H9 (cell line): ENCODE data around the gene AADACL3. TPM values are rescaled to one million over a fixed set of nuclear protein-coding genes. Genes with fewer than 3 reads are reported as not detected.
"Not testable (repeated sequence)": the region's sequence is repeated elsewhere in the genome, so short reads cannot be mapped to it uniquely, and the experiment has no call there.

Experiments used
- DNase-seq: peaks from one replicate; pipeline ENCODE4 v3.0.0-alpha.2; 2017
- H2AFZ ChIP-seq: one replicate; pipeline ENCODE4 v1.6.1; 2013; ENCODE audit warnings: mild to moderate bottlenecking, low read length, control low read depth, moderate library complexity
- H2AK5ac ChIP-seq: 2 replicates; pipeline ENCODE4 v1.6.1; 2013; ENCODE audit warnings: low read length, control low read depth, mixed read lengths; ENCODE audit not compliant: insufficient read length
- H2BK120ac ChIP-seq: one replicate; pipeline ENCODE4 v1.6.1; 2013; ENCODE audit warnings: low read depth, mild to moderate bottlenecking, low read length, control low read depth, inconsistent platforms; ENCODE audit not compliant: poor library complexity, severe bottlenecking
- H2BK12ac ChIP-seq: 2 replicates; pipeline ENCODE4 v1.6.1; 2013; ENCODE audit warnings: low read length, control low read depth, mixed read lengths, low read depth; ENCODE audit not compliant: insufficient read length
- H2BK15ac ChIP-seq: 2 replicates; pipeline ENCODE4 v1.6.1; 2013; ENCODE audit warnings: low read depth, low read length, control low read depth
- H2BK20ac ChIP-seq: one replicate; pipeline ENCODE4 v1.6.1; 2013; ENCODE audit warnings: low read depth, mild to moderate bottlenecking, low read length, control low read depth, inconsistent platforms; ENCODE audit not compliant: poor library complexity, severe bottlenecking
- H2BK5ac ChIP-seq: 2 replicates; pipeline ENCODE4 v1.6.1; 2013; ENCODE audit warnings: low read length, control low read depth, mixed read lengths; ENCODE audit not compliant: insufficient read length
- H3K14ac ChIP-seq: 2 replicates; pipeline ENCODE4 v1.6.1; 2013; ENCODE audit warnings: low read length, control low read depth; ENCODE audit not compliant: insufficient read depth
- H3K18ac ChIP-seq: 2 replicates; pipeline ENCODE4 v1.6.1; 2013; ENCODE audit warnings: low read depth, mild to moderate bottlenecking, mixed read lengths, low read length, control low read depth; ENCODE audit not compliant: insufficient read length
- H3K23ac ChIP-seq: 2 replicates; pipeline ENCODE4 v1.6.1; 2013; ENCODE audit warnings: low read length, control low read depth, mixed read lengths, low read depth; ENCODE audit not compliant: insufficient read length
- H3K23me2 ChIP-seq: 2 replicates; pipeline ENCODE4 v1.6.1; 2013; ENCODE audit warnings: low read depth, mild to moderate bottlenecking, mixed read lengths, low read length, control low read depth; ENCODE audit not compliant: insufficient read length, poor library complexity, severe bottlenecking
- H3K27ac ChIP-seq: 2 replicates; pipeline ENCODE4 v1.5.1; 2013; ENCODE audit warnings: low read length, control low read depth, mixed read lengths, low read depth; ENCODE audit not compliant: insufficient read length
- H3K27me3 ChIP-seq: 2 replicates; pipeline ENCODE4 v1.6.1; 2013; ENCODE audit warnings: low read length, control low read depth, inconsistent platforms; ENCODE audit not compliant: insufficient read depth
- H3K4ac ChIP-seq: 2 replicates; pipeline ENCODE4 v1.6.1; 2013; ENCODE audit warnings: low read depth, mild to moderate bottlenecking, control low read depth, inconsistent platforms, low read length, moderate library complexity
- H3K4me1 ChIP-seq: 2 replicates; pipeline ENCODE4 v1.6.1; 2013; ENCODE audit warnings: low read length, control low read depth, inconsistent platforms; ENCODE audit not compliant: insufficient read depth
- H3K4me2 ChIP-seq: 2 replicates; pipeline ENCODE4 v1.6.1; 2013; ENCODE audit warnings: low read length, control low read depth, mixed read lengths; ENCODE audit not compliant: insufficient read length, insufficient read depth
- H3K56ac ChIP-seq: 2 replicates; pipeline ENCODE4 v1.6.1; 2013; ENCODE audit warnings: low read depth, mild to moderate bottlenecking, mixed read lengths, low read length, control low read depth; ENCODE audit not compliant: insufficient read length
- H3K79me1 ChIP-seq: 2 replicates; pipeline ENCODE4 v1.6.1; 2013; ENCODE audit warnings: low read depth, mild to moderate bottlenecking, moderate library complexity, low read length, control low read depth, inconsistent platforms; ENCODE audit not compliant: insufficient read depth, poor library complexity, severe bottlenecking
- H3K79me2 ChIP-seq: 2 replicates; pipeline ENCODE4 v1.6.1; 2013; ENCODE audit warnings: low read length, control low read depth, inconsistent platforms; ENCODE audit not compliant: insufficient read depth
- H3K9ac ChIP-seq: 2 replicates; pipeline ENCODE4 v1.6.1; 2013; ENCODE audit warnings: low read length, control low read depth, mixed read lengths; ENCODE audit not compliant: insufficient read length; ENCODE audit errors: extremely low read depth
- H3K9me3 ChIP-seq: one replicate; pipeline ENCODE4 v1.6.1; 2013; ENCODE audit warnings: low read depth, low read length, inconsistent platforms; ENCODE audit not compliant: control insufficient read depth
- H3T11ph ChIP-seq: one replicate; pipeline ENCODE4 v1.6.1; 2013; ENCODE audit warnings: mild to moderate bottlenecking, low read length, control low read depth, inconsistent platforms
- H4K20me1 ChIP-seq: one replicate; pipeline ENCODE4 v1.6.1; 2013; ENCODE audit not compliant: control insufficient read depth, insufficient read length, insufficient read depth
- H4K5ac ChIP-seq: 2 replicates; pipeline ENCODE4 v1.6.1; 2013; ENCODE audit warnings: low read depth, mild to moderate bottlenecking, mixed read lengths, low read length, control low read depth; ENCODE audit not compliant: insufficient read length
- H4K8ac ChIP-seq: replicated peaks from 2 replicates; pipeline ENCODE4 v1.6.1; 2013; ENCODE audit warnings: low read length, control low read depth, mixed read lengths, low read depth; ENCODE audit not compliant: insufficient read length
- H4K91ac ChIP-seq: 2 replicates; pipeline ENCODE4 v1.6.1; 2013; ENCODE audit warnings: low read depth, mild to moderate bottlenecking, moderate library complexity, mixed read lengths, low read length, control low read depth; ENCODE audit not compliant: insufficient read length
- H3K27ac Mint-ChIP-seq, 3 experiments: 2 replicates in 2 of 3; 3 replicates in 1 of 3; pipeline ENCODE4 v1.8.0; 2020 to 2021; ENCODE audit warnings: mixed read lengths in 3 of 3, mild to moderate bottlenecking in 1 of 3, moderate library complexity in 1 of 3
- H3K27me3 Mint-ChIP-seq: 2 replicates; pipeline ENCODE4 v1.8.0; 2021; ENCODE audit warnings: low read depth, mild to moderate bottlenecking, moderate library complexity, mixed read lengths
- H3K36me3 Mint-ChIP-seq, 3 experiments: 2 replicates in 2 of 3; 3 replicates in 1 of 3; pipeline ENCODE4 v1.8.0; 2020 to 2021; ENCODE audit warnings: low read depth in 3 of 3, mixed read lengths in 3 of 3; ENCODE audit not compliant: insufficient read depth in 1 of 3
- H3K4me1 Mint-ChIP-seq, 2 experiments: 2 replicates each; pipeline ENCODE4 v1.8.0; 2020; ENCODE audit warnings: mixed read lengths in 2 of 2
- H3K4me3 Mint-ChIP-seq, 2 experiments: 2 replicates in 1 of 2; 3 replicates in 1 of 2; pipeline ENCODE4 v1.8.0; 2020 to 2021; ENCODE audit warnings: mild to moderate bottlenecking in 2 of 2, mixed read lengths in 2 of 2, moderate library complexity in 1 of 2
- H3K9me3 Mint-ChIP-seq, 2 experiments: 2 replicates in 1 of 2; 3 replicates in 1 of 2; pipeline ENCODE4 v1.8.0; 2020; ENCODE audit warnings: mild to moderate bottlenecking in 2 of 2, mixed read lengths in 2 of 2, moderate library complexity in 1 of 2
- WGBS: extraction: QIAGEN DNeasy Blood & Tissue Kit; methylation state at CpG from one replicate; pipeline ENCODE4 v1.1.7; 2013; ENCODE audit warnings: missing lambda C conversion rate, low lambda C conversion rate, mixed read lengths; ENCODE audit not compliant: insufficient read length; ENCODE audit errors: extremely low coverage; 5-methylcytosine and 5-hydroxymethylcytosine counted together
- total RNA-seq: library from RNA; stranded (reverse); gene quantifications from 2 replicates; pipeline ENCODE4 v1.2.1, GENCODE V29; 2021
- TF ChIP-seq, protein P1 (sequence below): fragments of 200-600 bp; sonication (generic); conservative IDR thresholded peaks from 3 replicates; pipeline ENCODE4 v1.8.0; 2021; ENCODE audit warnings: antibody characterized with exemption, mild to moderate bottlenecking

Gene AADACL3
- total RNA-seq, 1 experiment from 2014 or later, result 0.22 TPM

GRCh38 chr1:12674358-12674757 is 41.6 kb upstream of the AADACL3 start:
- Histone ChIP-seq H2BK20ac (no peak overlapping the region), H3T11ph (no peak overlapping the region), H2BK15ac (no peak overlapping the region), H3K27ac (no peak overlapping the region), H2AK5ac (no peak overlapping the region), H3K9ac (no peak overlapping the region), H4K91ac (no peak overlapping the region), H2BK5ac (no peak overlapping the region), H3K23me2 (no peaks in the 10 kb centered on the region), H4K20me1 (no peaks in the 10 kb centered on the region), H2BK12ac (no peak overlapping the region), H3K4me2 (no peak overlapping the region), H3K9me3 (no peaks in the 10 kb centered on the region), H4K8ac (no peak overlapping the region), H3K18ac (no peak overlapping the region), H3K4ac (no peak overlapping the region), H3K14ac (no peak overlapping the region), H3K27me3 (no peaks in the 10 kb centered on the region), H2BK120ac (no peak overlapping the region), H3K79me1 (no peaks in the 10 kb centered on the region), H2AFZ (no peak overlapping the region), H3K79me2 (no peaks in the 10 kb centered on the region), H3K23ac (no peak overlapping the region), H4K5ac (no peak overlapping the region), H3K4me1 (no peaks in the 10 kb centered on the region), H3K56ac (no peak overlapping the region)
- Mint-ChIP-seq H3K27ac (no peak overlapping the region), H3K9me3 (peaks cover 0 to 3% of the 10 kb centered on the region in 2 experiments; a peak in 2 of 5 replicates), H3K4me3 (no peak overlapping the region), H3K27me3 (peaks cover 11% of the 10 kb centered on the region; the same call in 1 of the 2 replicates), H3K4me1 (no peaks in the 10 kb centered on the region), H3K36me3 (no peaks in the 10 kb centered on the region)
- no peak for DNase-seq
- TF ChIP-seq, protein P1, sequence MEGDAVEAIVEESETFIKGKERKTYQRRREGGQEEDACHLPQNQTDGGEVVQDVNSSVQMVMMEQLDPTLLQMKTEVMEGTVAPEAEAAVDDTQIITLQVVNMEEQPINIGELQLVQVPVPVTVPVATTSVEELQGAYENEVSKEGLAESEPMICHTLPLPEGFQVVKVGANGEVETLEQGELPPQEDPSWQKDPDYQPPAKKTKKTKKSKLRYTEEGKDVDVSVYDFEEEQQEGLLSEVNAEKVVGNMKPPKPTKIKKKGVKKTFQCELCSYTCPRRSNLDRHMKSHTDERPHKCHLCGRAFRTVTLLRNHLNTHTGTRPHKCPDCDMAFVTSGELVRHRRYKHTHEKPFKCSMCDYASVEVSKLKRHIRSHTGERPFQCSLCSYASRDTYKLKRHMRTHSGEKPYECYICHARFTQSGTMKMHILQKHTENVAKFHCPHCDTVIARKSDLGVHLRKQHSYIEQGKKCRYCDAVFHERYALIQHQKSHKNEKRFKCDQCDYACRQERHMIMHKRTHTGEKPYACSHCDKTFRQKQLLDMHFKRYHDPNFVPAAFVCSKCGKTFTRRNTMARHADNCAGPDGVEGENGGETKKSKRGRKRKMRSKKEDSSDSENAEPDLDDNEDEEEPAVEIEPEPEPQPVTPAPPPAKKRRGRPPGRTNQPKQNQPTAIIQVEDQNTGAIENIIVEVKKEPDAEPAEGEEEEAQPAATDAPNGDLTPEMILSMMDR, result no peak

DNA sequence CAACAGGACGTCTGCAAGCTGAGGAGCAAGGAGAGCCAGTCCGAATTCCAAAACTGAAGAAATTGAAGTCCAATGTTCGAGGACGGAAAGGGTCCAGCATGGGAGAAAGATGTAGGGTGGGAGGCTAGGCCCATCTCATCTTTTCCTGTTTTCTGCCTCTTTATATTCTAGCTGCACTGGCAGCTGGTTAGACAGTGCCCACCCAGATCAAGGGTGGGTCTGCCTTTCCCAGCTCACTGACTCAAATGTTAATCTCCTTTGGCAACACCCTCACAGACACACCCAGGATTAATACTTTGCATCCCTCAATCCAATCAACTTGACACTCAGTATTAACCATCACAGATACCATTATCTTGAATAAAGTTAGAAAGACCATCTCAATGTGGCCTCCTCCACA is 39.8 kb upstream of the AADACL3 start:
- H2AFZ ChIP-seq, H2BK12ac ChIP-seq, H3K4me3 Mint-ChIP-seq, H4K8ac ChIP-seq, H3K4me1 ChIP-seq, H2BK20ac ChIP-seq, H3K23me2 ChIP-seq, H3K27ac Mint-ChIP-seq, H3K79me1 ChIP-seq, H3K27me3 ChIP-seq, H4K20me1 ChIP-seq, H2BK15ac ChIP-seq, H3K4ac ChIP-seq, H3K4me2 ChIP-seq, H4K5ac ChIP-seq, DNase-seq, H3K4me1 Mint-ChIP-seq, H3K56ac ChIP-seq, H3K9me3 ChIP-seq, H2BK5ac ChIP-seq, H3K27ac ChIP-seq, H3K79me2 ChIP-seq, H3K23ac ChIP-seq, H2AK5ac ChIP-seq, H3T11ph ChIP-seq, H3K9ac ChIP-seq, H4K91ac ChIP-seq, H3K36me3 Mint-ChIP-seq, H3K14ac ChIP-seq, H3K9me3 Mint-ChIP-seq, H3K18ac ChIP-seq, H2BK120ac ChIP-seq: not testable (repeated sequence)
- peaks cover 12% of the 10 kb centered on the region; the same call in 1 of the 2 replicates for H3K27me3 Mint-ChIP-seq
- WGBS, result no CpG with 5 or more reads among the region's 4 CpGs
